Breast epithelium (tissue), 3 donors: ENCODE data around the gene NAP1L4.

Experiments used
- POLR2A ChIP-seq: fragments of 450-650 bp; IDR thresholded peaks from one replicate; pipeline ENCODE4 v1.6.1; 2016; ENCODE audit warnings: antibody characterized with exemption, mild to moderate bottlenecking, moderate library complexity
- TF ChIP-seq, protein P1 (sequence below), 3 donors: fragments of 450-650 bp; IDR thresholded peaks; one replicate each; pipeline ENCODE4 v1.5.1; 2016 to 2017; ENCODE audit warnings: antibody characterized with exemption in 3 of 3, mild to moderate bottlenecking in 3 of 3, moderate library complexity in 3 of 3

DNA sequence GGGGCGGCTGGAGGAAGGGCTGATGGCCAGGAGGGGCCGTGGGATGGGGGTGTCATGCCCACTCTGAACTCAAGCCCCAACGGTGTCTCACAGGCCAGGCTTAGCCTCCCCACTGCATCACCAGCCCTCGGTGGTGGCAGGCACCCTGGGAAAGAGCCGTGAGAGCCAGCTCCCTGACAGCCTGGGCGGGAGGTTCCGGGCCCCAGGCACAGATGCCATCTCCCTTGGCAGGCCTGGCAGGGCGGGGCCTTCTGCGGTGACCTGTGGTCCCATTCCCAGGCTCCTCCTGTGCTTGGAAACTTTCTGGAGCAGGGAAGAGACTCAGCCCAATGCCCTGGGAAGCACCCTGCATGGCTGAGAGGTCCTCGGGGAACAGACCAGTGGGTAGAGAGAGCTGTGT, 67.7 kb downstream of the NAP1L4 start:
- TF ChIP-seq, protein P1, sequence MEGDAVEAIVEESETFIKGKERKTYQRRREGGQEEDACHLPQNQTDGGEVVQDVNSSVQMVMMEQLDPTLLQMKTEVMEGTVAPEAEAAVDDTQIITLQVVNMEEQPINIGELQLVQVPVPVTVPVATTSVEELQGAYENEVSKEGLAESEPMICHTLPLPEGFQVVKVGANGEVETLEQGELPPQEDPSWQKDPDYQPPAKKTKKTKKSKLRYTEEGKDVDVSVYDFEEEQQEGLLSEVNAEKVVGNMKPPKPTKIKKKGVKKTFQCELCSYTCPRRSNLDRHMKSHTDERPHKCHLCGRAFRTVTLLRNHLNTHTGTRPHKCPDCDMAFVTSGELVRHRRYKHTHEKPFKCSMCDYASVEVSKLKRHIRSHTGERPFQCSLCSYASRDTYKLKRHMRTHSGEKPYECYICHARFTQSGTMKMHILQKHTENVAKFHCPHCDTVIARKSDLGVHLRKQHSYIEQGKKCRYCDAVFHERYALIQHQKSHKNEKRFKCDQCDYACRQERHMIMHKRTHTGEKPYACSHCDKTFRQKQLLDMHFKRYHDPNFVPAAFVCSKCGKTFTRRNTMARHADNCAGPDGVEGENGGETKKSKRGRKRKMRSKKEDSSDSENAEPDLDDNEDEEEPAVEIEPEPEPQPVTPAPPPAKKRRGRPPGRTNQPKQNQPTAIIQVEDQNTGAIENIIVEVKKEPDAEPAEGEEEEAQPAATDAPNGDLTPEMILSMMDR (IDR thresholded peaks at IDR 0.05), result no peak
- TF ChIP-seq POLR2A, result no peak
